ENCODE results near the gene ZNF837. TPM values are rescaled to one million over a fixed set of nuclear protein-coding genes. Genes with fewer than 3 reads are reported as not detected.

Gene ZNF837
- total and polyA plus RNA-seq, 2 of the 13 experiments (the other 11 are each of a cell fraction or from before 2014, with no cell fraction given): 0.29 to 1.3 TPM

DNA sequence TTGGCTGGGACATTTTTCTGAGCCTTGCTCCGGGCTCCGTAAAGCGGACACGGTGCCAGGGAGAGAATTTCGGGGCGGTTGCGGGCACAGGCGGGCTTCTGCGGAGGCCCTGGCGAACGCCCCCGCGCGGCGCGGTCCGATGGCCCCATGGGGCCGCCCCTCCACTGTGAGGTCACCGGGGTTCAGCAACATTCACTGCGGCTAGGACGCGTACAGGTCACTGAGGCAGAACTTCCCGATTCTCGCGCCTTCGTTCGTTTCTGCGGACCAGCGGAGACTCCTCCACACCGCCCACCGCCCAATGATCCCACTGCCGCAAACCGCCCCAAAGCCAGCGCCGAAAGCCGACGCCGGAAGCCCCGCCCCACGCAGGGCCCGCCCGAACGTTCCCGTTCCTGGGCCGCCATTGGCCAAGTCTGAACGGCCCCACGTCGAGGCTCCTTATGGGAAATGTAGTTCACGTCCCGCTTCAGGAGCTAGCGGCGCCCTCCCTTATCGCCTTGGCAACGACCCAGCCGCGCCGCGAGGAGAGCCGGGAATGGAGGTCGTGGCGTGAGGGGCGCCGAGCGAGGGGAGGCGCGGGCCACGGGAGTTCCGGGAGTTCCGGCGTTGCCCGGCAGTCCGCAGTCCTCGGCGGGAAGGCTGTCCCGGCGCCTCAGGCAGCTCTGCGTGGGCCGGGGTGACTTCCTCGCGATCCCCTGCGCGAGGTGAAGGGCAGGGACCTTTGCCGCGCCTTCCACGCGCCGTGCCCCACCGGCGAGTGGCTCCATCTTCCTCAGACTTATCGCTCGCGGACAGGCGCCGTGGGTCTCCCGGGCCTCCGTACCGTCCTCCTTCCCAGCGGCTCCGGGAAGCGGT, 27.6 kb upstream of the ZNF837 start, which contains the start of gene ZNF584 (continued):
- TF ChIP-seq, protein P1, sequence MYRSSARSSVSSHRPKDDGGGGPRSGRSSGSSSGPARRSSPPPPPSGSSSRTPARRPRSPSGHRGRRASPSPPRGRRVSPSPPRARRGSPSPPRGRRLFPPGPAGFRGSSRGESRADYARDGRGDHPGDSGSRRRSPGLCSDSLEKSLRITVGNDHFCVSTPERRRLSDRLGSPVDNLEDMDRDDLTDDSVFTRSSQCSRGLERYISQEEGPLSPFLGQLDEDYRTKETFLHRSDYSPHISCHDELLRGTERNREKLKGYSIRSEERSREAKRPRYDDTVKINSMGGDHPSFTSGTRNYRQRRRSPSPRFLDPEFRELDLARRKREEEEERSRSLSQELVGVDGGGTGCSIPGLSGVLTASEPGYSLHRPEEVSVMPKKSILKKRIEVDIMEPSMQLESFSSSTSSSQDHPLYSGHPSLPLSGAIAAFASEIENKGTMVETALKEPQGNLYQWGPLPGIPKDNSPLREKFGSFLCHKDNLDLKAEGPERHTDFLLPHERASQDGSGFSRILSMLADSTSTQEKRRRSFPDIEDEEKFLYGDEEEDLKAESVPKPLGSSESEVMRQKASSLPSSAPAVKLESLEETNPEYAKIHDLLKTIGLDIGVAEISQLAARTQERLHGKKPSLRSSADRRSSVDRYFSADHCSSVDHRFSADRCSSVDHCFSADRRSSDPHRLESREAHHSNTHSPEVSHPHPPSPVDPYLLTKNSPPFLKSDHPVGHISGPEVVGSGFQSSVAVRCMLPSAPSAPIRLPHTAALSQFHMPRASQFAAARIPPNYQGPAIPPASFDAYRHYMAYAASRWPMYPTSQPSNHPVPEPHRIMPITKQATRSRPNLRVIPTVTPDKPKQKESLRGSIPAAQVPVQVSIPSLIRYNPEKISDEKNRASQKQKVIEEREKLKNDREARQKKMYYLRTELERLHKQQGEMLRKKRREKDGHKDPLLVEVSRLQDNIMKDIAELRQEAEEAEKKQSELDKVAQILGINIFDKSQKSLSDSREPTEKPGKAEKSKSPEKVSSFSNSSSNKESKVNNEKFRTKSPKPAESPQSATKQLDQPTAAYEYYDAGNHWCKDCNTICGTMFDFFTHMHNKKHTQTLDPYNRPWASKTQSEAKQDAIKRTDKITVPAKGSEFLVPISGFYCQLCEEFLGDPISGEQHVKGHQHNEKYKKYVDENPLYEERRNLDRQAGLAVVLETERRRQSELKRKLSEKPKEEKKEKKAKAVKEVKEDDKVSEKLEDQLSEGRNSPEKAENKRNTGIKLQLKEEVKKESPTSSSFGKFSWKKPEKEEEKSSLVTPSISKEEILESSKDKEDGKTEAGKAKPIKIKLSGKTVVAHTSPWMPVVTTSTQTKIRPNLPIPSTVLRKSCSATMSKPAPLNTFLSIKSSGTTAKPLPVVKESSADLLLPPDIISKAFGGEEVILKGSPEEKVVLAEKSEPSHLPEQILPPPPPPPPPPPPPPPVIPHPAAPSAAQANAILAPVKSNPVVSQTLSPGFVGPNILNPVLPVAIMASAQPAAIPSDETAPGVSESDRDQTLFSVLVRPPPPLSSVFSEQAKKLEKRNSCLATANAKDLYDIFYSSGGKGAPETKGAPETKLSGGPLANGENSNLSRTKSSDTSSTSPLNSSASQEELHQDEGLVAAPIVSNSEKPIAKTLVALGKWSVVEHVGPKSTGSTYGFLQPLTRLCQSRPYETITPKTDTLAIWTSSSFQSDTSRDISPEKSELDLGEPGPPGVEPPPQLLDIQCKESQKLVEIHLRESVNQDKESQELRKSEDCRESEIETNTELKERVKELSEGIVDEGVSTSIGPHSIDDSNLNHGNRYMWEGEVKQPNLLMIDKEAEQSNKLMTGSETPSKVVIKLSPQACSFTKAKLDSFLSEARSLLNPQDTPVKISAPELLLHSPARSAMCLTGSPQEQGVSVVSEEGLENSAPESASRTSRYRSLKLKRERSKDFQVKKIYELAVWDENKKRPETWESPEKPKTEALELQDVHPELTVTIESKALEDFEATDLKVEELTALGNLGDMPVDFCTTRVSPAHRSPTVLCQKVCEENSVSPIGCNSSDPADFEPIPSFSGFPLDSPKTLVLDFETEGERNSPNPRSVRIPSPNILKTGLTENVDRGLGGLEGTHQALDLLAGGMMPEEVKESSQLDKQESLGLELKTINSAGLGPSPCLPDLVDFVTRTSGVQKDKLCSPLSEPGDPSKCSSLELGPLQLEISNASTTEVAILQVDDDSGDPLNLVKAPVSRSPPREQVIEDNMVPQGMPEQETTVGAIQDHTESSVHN (CRISPR knock-in tag; IDR thresholded peaks at IDR 0.05): peak; percentile 74; the same call in 1 of the 2 replicates
- TF ChIP-seq, protein P2, sequence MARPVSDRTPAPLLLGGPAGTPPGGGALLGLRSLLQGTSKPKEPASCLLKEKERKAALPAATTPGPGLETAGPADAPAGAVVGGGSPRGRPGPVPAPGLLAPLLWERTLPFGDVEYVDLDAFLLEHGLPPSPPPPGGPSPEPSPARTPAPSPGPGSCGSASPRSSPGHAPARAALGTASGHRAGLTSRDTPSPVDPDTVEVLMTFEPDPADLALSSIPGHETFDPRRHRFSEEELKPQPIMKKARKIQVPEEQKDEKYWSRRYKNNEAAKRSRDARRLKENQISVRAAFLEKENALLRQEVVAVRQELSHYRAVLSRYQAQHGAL (CRISPR knock-in tag; IDR thresholded peaks at IDR 0.05; ENCODE audit: not compliant biosample characterization): no peak
- TF ChIP-seq, protein P3, sequence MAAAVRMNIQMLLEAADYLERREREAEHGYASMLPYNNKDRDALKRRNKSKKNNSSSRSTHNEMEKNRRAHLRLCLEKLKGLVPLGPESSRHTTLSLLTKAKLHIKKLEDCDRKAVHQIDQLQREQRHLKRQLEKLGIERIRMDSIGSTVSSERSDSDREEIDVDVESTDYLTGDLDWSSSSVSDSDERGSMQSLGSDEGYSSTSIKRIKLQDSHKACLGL (CRISPR knock-in tag; IDR thresholded peaks at IDR 0.05): peak; percentile 68; the same call in 1 of the 2 replicates
- TF ChIP-seq, protein P4, sequence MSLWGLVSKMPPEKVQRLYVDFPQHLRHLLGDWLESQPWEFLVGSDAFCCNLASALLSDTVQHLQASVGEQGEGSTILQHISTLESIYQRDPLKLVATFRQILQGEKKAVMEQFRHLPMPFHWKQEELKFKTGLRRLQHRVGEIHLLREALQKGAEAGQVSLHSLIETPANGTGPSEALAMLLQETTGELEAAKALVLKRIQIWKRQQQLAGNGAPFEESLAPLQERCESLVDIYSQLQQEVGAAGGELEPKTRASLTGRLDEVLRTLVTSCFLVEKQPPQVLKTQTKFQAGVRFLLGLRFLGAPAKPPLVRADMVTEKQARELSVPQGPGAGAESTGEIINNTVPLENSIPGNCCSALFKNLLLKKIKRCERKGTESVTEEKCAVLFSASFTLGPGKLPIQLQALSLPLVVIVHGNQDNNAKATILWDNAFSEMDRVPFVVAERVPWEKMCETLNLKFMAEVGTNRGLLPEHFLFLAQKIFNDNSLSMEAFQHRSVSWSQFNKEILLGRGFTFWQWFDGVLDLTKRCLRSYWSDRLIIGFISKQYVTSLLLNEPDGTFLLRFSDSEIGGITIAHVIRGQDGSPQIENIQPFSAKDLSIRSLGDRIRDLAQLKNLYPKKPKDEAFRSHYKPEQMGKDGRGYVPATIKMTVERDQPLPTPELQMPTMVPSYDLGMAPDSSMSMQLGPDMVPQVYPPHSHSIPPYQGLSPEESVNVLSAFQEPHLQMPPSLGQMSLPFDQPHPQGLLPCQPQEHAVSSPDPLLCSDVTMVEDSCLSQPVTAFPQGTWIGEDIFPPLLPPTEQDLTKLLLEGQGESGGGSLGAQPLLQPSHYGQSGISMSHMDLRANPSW (CRISPR knock-in tag; IDR thresholded peaks at IDR 0.05; ENCODE audit: borderline replicate concordance): peak; percentile 49; the same call in 1 of the 2 replicates
- TF ChIP-seq, protein P5, sequence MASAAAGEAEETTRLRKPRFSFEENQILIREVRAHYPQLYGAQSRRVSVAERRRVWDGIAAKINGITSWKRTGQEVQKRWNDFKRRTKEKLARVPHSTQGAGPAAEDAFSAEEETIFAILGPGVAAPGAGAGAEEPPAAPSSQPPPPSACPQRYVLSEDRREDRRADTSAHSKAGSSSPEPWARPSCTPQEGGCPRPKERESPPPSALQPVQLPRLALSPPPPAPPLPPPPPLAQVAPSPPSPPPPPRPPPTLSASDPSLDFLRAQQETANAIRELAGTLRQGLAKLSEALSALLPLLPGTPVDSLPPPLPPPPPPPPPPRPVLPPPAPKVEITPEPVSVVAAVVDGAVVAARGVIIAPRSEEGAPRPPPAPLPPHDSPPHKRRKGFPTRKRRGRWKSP (CRISPR knock-in tag; IDR thresholded peaks at IDR 0.05): peak; percentile 65
- TF ChIP-seq STAT5B (CRISPR knock-in tag; IDR thresholded peaks at IDR 0.05): no peak
- peak; percentile 37; the same call in 1 of the 2 replicates for TF ChIP-seq KMT2B (CRISPR knock-in tag; IDR thresholded peaks at IDR 0.05)
- TF ChIP-seq IRX3 (CRISPR knock-in tag; IDR thresholded peaks at IDR 0.05; ENCODE audit: borderline replicate concordance, low read depth): 0 out of 2 replicates have a peak, but pooled peaks have one; percentile 66
- TF ChIP-seq, protein P6, sequence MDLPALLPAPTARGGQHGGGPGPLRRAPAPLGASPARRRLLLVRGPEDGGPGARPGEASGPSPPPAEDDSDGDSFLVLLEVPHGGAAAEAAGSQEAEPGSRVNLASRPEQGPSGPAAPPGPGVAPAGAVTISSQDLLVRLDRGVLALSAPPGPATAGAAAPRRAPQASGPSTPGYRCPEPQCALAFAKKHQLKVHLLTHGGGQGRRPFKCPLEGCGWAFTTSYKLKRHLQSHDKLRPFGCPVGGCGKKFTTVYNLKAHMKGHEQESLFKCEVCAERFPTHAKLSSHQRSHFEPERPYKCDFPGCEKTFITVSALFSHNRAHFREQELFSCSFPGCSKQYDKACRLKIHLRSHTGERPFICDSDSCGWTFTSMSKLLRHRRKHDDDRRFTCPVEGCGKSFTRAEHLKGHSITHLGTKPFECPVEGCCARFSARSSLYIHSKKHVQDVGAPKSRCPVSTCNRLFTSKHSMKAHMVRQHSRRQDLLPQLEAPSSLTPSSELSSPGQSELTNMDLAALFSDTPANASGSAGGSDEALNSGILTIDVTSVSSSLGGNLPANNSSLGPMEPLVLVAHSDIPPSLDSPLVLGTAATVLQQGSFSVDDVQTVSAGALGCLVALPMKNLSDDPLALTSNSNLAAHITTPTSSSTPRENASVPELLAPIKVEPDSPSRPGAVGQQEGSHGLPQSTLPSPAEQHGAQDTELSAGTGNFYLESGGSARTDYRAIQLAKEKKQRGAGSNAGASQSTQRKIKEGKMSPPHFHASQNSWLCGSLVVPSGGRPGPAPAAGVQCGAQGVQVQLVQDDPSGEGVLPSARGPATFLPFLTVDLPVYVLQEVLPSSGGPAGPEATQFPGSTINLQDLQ (CRISPR knock-in tag; IDR thresholded peaks at IDR 0.05): no peak
- peak; percentile 23; the same call in 1 of the 2 replicates for TF ChIP-seq ZNF296 (CRISPR knock-in tag; conservative IDR thresholded peaks at IDR 0.05)
